ENCODE data around the gene ASAP2.

ASAP2 gene

DNA sequence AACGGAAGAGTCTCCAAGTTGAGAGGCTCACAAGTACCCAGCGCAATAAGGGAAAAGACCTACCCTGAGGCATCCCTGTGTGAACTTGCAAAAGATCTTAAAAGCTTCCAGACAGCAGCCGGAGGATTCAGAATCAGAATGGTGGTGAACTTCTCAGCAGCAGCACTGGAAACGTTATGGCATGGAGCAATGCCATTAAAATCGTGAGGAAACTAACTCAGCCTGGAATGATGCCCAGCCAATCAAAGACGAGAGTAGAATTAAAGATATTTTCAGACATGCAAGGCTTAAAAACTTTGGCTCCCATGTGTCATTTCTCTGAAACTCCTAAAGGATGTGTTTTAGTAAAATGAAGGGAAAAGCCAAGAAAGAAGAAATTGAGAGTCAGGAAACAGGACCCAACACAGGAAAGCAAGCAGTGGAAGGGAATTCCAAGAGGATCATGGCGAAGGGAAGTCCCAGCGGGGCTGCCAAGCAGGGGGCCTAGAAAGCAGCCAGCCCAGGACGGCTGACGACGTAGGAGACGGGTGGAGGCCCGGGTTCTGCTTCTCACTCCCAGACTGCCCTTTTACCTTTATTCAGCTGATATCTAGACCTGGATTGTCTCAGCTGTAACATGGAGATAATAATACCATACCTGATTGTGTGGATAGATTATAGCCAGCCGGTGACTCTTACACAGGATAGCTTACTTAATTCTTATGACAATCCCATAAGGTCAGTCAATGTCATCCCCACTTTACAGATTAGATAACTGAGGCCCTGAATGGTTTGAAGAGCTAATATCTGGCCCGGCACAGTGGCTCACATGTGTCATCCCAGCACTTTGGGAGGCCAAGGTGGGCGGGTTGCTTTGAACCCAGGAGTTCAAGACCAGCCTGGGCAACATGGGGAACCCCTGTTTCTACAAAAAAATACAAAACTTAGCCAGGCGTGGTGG, 92.8 kb downstream of the ASAP2 start:
- peaks cover 5% of the 10 kb centered on the region for H3K79me1 ChIP-seq (ENCODE audit: low read depth, low read length)
- H3K27me3 ChIP-seq (ENCODE audit: control insufficient read depth in 3 of 3, insufficient read depth in 3 of 3, low read depth in 1 of 3, low read length in 3 of 3), result no peaks in the 10 kb centered on the region
- no peak overlapping the region for H2BK120ac ChIP-seq (ENCODE audit: low read depth, low read length)
- no peak overlapping the region for H3K27ac ChIP-seq (replicated peaks; ENCODE audit: low read length)
- no peak overlapping the region for H3K4me3 ChIP-seq (ENCODE audit: low read length in 2 of 2)
- no peak overlapping the region for H4K91ac ChIP-seq (ENCODE audit: low read depth, low read length, poor library complexity)
- H3K4ac ChIP-seq (ENCODE audit: low read length), result no peak overlapping the region
- peaks cover 3 to 4% of the 10 kb centered on the region in 2 donors for H3K4me1 ChIP-seq (ENCODE audit: control insufficient read depth in 2 of 2, insufficient read depth in 1 of 2, low read depth in 1 of 2, low read length in 2 of 2)
- H3K14ac ChIP-seq (ENCODE audit: low read length), result no peak overlapping the region
- H2BK15ac ChIP-seq (ENCODE audit: low read length), result no peak overlapping the region
- peaks cover 6 to 66% of the 10 kb centered on the region in 2 donors for H3K36me3 ChIP-seq (replicated peaks in 1 of 2; ENCODE audit: control insufficient read depth in 2 of 2, insufficient read depth in 2 of 2, low read length in 2 of 2)
- no peaks in the 10 kb centered on the region for H3K9me3 ChIP-seq (replicated peaks in 1 of 2; ENCODE audit: control insufficient read depth in 2 of 2, insufficient read depth in 1 of 2, low read depth in 1 of 2, low read length in 2 of 2)
- H3K9ac ChIP-seq (ENCODE audit: low read depth, low read length, poor library complexity), result no peak overlapping the region
- no peak for DNase-seq (ENCODE audit: low spot score)
- H2BK5ac ChIP-seq (ENCODE audit: low read length), result no peak overlapping the region
- H2BK12ac ChIP-seq (ENCODE audit: low read length), result no peak overlapping the region
- H2AK5ac ChIP-seq (ENCODE audit: low read depth, low read length), result no peak overlapping the region
- no peak overlapping the region for H3K18ac ChIP-seq (ENCODE audit: low read length)
- no CpG with 5 or more reads among the region's 17 CpGs for WGBS, 2 donors (ENCODE audit: extremely low coverage in 2 of 2, insufficient read length in 2 of 2, insufficient replicate concordance in 1 of 2)
- H4K8ac ChIP-seq (ENCODE audit: low read depth, low read length), result no peak overlapping the region
- no peak overlapping the region for H3K23ac ChIP-seq (ENCODE audit: low read depth, low read length, poor library complexity)
- H2AFZ ChIP-seq (ENCODE audit: low read length), result no peak overlapping the region
- no peak overlapping the region for H3K4me2 ChIP-seq (ENCODE audit: insufficient read depth, low read length, poor library complexity, severe bottlenecking)

DNA sequence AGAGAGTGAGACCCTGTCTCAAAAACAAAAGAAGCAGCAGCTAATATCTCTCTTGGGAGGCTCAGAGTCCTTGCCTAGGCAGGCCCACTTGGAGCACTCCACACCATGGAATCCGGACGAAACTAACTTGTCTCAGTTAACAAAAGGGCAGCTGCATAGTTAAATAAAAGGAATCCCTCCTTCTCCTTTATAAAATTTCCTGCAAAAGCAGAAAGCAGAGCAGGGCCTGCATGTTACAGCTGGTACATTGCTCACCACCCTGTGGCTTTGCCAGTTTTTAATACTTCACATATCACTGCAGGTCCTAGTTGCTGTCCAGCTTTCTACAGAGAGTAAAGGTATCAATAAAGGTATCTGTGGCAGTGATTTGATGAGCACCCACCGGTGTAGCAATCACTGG, 93.6 kb downstream of the ASAP2 start:
- H3K9ac ChIP-seq (ENCODE audit: low read depth, low read length, poor library complexity), result no peak overlapping the region
- H3K14ac ChIP-seq (ENCODE audit: low read length), result no peak overlapping the region
- H2BK15ac ChIP-seq (ENCODE audit: low read length), result no peak overlapping the region
- no peak overlapping the region for H4K8ac ChIP-seq (ENCODE audit: low read depth, low read length)
- H2AK5ac ChIP-seq (ENCODE audit: low read depth, low read length), result no peak overlapping the region
- no peak for DNase-seq (ENCODE audit: low spot score)
- no peak overlapping the region for H3K4me3 ChIP-seq (ENCODE audit: low read length in 2 of 2)
- no peak overlapping the region for H3K4me2 ChIP-seq (ENCODE audit: insufficient read depth, low read length, poor library complexity, severe bottlenecking)
- peaks cover 0 to 4% of the 10 kb centered on the region in 2 donors for H3K4me1 ChIP-seq (ENCODE audit: control insufficient read depth in 2 of 2, insufficient read depth in 1 of 2, low read depth in 1 of 2, low read length in 2 of 2)
- H2BK5ac ChIP-seq (ENCODE audit: low read length), result no peak overlapping the region
- no peak overlapping the region for H3K27ac ChIP-seq (replicated peaks; ENCODE audit: low read length)
- no peaks in the 10 kb centered on the region for H3K27me3 ChIP-seq (ENCODE audit: control insufficient read depth in 3 of 3, insufficient read depth in 3 of 3, low read depth in 1 of 3, low read length in 3 of 3)
- H3K79me1 ChIP-seq (ENCODE audit: low read depth, low read length), result peaks cover 5% of the 10 kb centered on the region
- H3K4ac ChIP-seq (ENCODE audit: low read length), result no peak overlapping the region
- no peak overlapping the region for H3K18ac ChIP-seq (ENCODE audit: low read length)
- no peak overlapping the region for H2AFZ ChIP-seq (ENCODE audit: low read length)
- H2BK12ac ChIP-seq (ENCODE audit: low read length), result no peak overlapping the region
- no peak overlapping the region for H4K91ac ChIP-seq (ENCODE audit: low read depth, low read length, poor library complexity)
- no CpG with 5 or more reads among the region's 3 CpGs for WGBS, 2 donors (ENCODE audit: extremely low coverage in 2 of 2, insufficient read length in 2 of 2, insufficient replicate concordance in 1 of 2)
- H3K36me3 ChIP-seq (replicated peaks in 1 of 2; ENCODE audit: control insufficient read depth in 2 of 2, insufficient read depth in 2 of 2, low read length in 2 of 2), result peaks cover 6 to 66% of the 10 kb centered on the region in 2 donors
- H3K23ac ChIP-seq (ENCODE audit: low read depth, low read length, poor library complexity), result no peak overlapping the region
- no peak overlapping the region for H2BK120ac ChIP-seq (ENCODE audit: low read depth, low read length)
- no peaks in the 10 kb centered on the region for H3K9me3 ChIP-seq (replicated peaks in 1 of 2; ENCODE audit: control insufficient read depth in 2 of 2, insufficient read depth in 1 of 2, low read depth in 1 of 2, low read length in 2 of 2)

DNA sequence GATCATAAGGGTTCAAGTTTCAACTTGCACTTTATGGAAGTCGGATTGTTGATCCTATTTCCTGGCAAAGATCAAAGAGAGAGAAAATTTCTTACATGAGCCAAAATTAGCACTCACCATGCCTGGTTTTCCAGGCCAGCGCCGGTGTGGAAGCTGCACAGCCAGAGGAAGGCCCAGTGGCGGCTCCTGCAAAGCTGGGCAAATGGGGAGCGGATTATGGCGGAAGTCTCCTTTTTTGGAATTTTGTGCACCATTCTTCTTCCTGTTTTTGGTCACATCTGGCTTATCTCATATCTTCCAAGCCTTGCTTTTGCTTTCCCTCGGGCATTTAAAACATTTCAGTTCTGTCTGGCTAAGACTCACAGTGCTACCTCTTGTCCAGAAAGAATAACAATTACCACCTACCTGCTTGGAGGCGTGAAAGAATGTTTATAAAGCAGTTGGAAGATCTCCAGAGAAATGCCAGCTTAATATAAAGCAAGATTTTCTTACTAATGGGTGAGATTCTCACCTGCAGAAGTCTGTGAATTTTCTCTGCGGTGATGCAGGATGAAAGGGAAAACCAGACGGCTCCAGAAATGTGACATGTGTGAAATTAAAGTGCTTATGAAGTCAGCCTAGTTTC, 94.3 kb downstream of the ASAP2 start:
- Histone ChIP-seq H2BK15ac (ENCODE audit: low read length) (no peak overlapping the region), H2BK120ac (ENCODE audit: low read depth, low read length) (no peak overlapping the region), H3K4me1 (ENCODE audit: control insufficient read depth in 2 of 2, insufficient read depth in 1 of 2, low read depth in 1 of 2, low read length in 2 of 2) (peaks cover 0 to 4% of the 10 kb centered on the region in 2 donors), H4K8ac (ENCODE audit: low read depth, low read length) (no peak overlapping the region), H2BK5ac (ENCODE audit: low read length) (no peak overlapping the region), H3K79me1 (ENCODE audit: low read depth, low read length) (peaks cover 3% of the 10 kb centered on the region), H3K9ac (ENCODE audit: low read depth, low read length, poor library complexity) (no peak overlapping the region), H2BK12ac (ENCODE audit: low read length) (no peak overlapping the region), H3K4me3 (ENCODE audit: low read length in 2 of 2) (no peak overlapping the region), H3K23ac (ENCODE audit: low read depth, low read length, poor library complexity) (no peak overlapping the region), H3K14ac (ENCODE audit: low read length) (no peak overlapping the region), H2AK5ac (ENCODE audit: low read depth, low read length) (no peak overlapping the region), H3K18ac (ENCODE audit: low read length) (no peak overlapping the region), H3K9me3 (replicated peaks in 1 of 2; ENCODE audit: control insufficient read depth in 2 of 2, insufficient read depth in 1 of 2, low read depth in 1 of 2, low read length in 2 of 2) (no peaks in the 10 kb centered on the region), H3K4me2 (ENCODE audit: insufficient read depth, low read length, poor library complexity, severe bottlenecking) (no peak overlapping the region), H3K27me3 (ENCODE audit: control insufficient read depth in 3 of 3, insufficient read depth in 3 of 3, low read depth in 1 of 3, low read length in 3 of 3) (no peaks in the 10 kb centered on the region), H3K4ac (ENCODE audit: low read length) (no peak overlapping the region), H2AFZ (ENCODE audit: low read length) (no peak overlapping the region), H3K27ac (replicated peaks; ENCODE audit: low read length) (no peak overlapping the region), H3K36me3 (replicated peaks in 1 of 2; ENCODE audit: control insufficient read depth in 2 of 2, insufficient read depth in 2 of 2, low read length in 2 of 2) (peaks cover 6 to 66% of the 10 kb centered on the region in 2 donors), H4K91ac (ENCODE audit: low read depth, low read length, poor library complexity) (no peak overlapping the region)
- WGBS, 2 donors (ENCODE audit: extremely low coverage in 2 of 2, insufficient read length in 2 of 2, insufficient replicate concordance in 1 of 2), result no CpG with 5 or more reads among the region's 10 CpGs
- no peak for DNase-seq (ENCODE audit: low spot score)

DNA sequence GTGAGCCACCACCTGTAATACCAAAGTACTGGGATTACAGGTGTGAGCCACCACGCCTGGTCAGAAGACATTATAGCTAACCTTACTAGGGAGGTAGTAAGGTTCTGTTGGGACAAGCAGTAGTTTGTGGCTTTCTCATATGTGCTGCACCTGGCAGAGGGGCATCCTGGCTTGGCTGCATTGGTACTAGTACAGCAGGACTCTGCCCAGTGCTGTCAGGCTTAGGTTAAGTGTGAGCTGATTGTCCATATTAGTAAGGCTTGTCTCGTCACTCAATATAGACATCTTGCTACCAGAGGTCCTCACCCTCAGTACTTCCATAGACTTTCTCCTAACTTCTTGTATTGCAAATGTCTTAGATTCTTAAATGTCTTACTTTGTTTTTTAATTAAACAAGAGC, 96.1 kb downstream of the ASAP2 start:
- H3K4ac ChIP-seq (ENCODE audit: low read length), result no peak overlapping the region
- DNase-seq (ENCODE audit: low spot score), result no peak
- no peaks in the 10 kb centered on the region for H3K9me3 ChIP-seq (replicated peaks in 1 of 2; ENCODE audit: control insufficient read depth in 2 of 2, insufficient read depth in 1 of 2, low read depth in 1 of 2, low read length in 2 of 2)
- H2BK5ac ChIP-seq (ENCODE audit: low read length), result no peak overlapping the region
- WGBS, 2 donors (ENCODE audit: extremely low coverage in 2 of 2, insufficient read length in 2 of 2, insufficient replicate concordance in 1 of 2), result no CpG with 5 or more reads among the region's 2 CpGs
- no peak overlapping the region for H2BK15ac ChIP-seq (ENCODE audit: low read length)
- no peak overlapping the region for H3K4me3 ChIP-seq (ENCODE audit: low read length in 2 of 2)
- H4K91ac ChIP-seq (ENCODE audit: low read depth, low read length, poor library complexity), result no peak overlapping the region
- no peak overlapping the region for H2AFZ ChIP-seq (ENCODE audit: low read length)
- H3K27ac ChIP-seq (replicated peaks; ENCODE audit: low read length), result no peak overlapping the region
- no peak overlapping the region for H2AK5ac ChIP-seq (ENCODE audit: low read depth, low read length)
- no peak overlapping the region for H2BK12ac ChIP-seq (ENCODE audit: low read length)
- H3K14ac ChIP-seq (ENCODE audit: low read length), result no peak overlapping the region
- H3K4me1 ChIP-seq (ENCODE audit: control insufficient read depth in 2 of 2, insufficient read depth in 1 of 2, low read depth in 1 of 2, low read length in 2 of 2), result peaks cover 0 to 4% of the 10 kb centered on the region in 2 donors
- peaks cover 3% of the 10 kb centered on the region for H3K79me1 ChIP-seq (ENCODE audit: low read depth, low read length)
- H2BK120ac ChIP-seq (ENCODE audit: low read depth, low read length), result no peak overlapping the region
- H3K9ac ChIP-seq (ENCODE audit: low read depth, low read length, poor library complexity), result no peak overlapping the region
- peaks cover 6 to 60% of the 10 kb centered on the region in 2 donors for H3K36me3 ChIP-seq (replicated peaks in 1 of 2; ENCODE audit: control insufficient read depth in 2 of 2, insufficient read depth in 2 of 2, low read length in 2 of 2)
- H3K18ac ChIP-seq (ENCODE audit: low read length), result no peak overlapping the region
- H3K27me3 ChIP-seq (ENCODE audit: control insufficient read depth in 3 of 3, insufficient read depth in 3 of 3, low read depth in 1 of 3, low read length in 3 of 3), result no peaks in the 10 kb centered on the region
- no peak overlapping the region for H3K4me2 ChIP-seq (ENCODE audit: insufficient read depth, low read length, poor library complexity, severe bottlenecking)
- H4K8ac ChIP-seq (ENCODE audit: low read depth, low read length), result no peak overlapping the region
- no peak overlapping the region for H3K23ac ChIP-seq (ENCODE audit: low read depth, low read length, poor library complexity)
